ENCODE results near the gene KCNMB2. TPM values are rescaled to one million over a fixed set of nuclear protein-coding genes. Genes with fewer than 3 reads are reported as not detected.

The KCNMB2 gene
- total and polyA plus RNA-seq, 8 donors: 0.48 to 3.7 (median 1.8) TPM; not detected in 4

DNA sequence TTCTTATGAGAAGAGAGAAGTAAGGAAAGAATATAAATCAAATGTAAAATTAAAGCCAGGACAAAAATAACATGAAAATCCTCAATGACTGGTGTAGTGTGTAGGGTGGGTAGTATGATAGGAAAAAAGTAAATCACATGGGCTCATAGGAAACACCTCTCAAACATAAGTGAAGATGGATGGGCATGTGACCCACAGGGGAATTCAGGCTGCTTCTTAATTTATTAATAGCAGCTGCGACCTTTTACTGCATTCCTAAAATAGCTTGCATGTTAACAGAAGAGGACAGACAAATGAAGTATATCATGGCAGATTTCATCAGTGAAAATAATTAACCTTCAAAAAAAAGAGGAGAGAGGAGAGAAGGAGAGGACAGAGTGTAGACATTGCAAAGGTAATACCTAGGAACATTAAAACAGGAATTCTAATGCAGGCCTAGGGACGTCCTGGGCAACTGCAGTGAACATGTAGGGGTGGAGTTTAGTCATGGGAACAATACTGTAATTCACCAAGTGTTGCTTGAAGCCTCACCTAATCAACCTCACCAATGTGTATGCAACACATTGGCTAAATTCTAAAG is 132.9 kb downstream of the KCNMB2 start:
- 29 to 42% (median 36%) methylated on average over 2 of the region's 2 CpGs for WGBS, 5 donors
- no peak for TF ChIP-seq POLR2A (IDR thresholded peaks at IDR 0.05)
- TF ChIP-seq, protein P1, sequence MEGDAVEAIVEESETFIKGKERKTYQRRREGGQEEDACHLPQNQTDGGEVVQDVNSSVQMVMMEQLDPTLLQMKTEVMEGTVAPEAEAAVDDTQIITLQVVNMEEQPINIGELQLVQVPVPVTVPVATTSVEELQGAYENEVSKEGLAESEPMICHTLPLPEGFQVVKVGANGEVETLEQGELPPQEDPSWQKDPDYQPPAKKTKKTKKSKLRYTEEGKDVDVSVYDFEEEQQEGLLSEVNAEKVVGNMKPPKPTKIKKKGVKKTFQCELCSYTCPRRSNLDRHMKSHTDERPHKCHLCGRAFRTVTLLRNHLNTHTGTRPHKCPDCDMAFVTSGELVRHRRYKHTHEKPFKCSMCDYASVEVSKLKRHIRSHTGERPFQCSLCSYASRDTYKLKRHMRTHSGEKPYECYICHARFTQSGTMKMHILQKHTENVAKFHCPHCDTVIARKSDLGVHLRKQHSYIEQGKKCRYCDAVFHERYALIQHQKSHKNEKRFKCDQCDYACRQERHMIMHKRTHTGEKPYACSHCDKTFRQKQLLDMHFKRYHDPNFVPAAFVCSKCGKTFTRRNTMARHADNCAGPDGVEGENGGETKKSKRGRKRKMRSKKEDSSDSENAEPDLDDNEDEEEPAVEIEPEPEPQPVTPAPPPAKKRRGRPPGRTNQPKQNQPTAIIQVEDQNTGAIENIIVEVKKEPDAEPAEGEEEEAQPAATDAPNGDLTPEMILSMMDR (IDR thresholded peaks at IDR 0.05): no peak
- no peak for TF ChIP-seq EP300 (IDR thresholded peaks at IDR 0.05)
- no peak for TF ChIP-seq POLR2AphosphoS5 (IDR thresholded peaks at IDR 0.05)
- no peaks in the 10 kb centered on the region for H3K9me3 ChIP-seq
- H3K4me1 ChIP-seq: peaks cover 0 to 13% (median 6%) of the 10 kb centered on the region in 4 donors
- no peaks in the 10 kb centered on the region for H3K36me3 ChIP-seq
- H3K4me3 ChIP-seq: no peak overlapping the region
- DNase-seq: no peak
- H3K27me3 ChIP-seq: no peaks in the 10 kb centered on the region
- intact Hi-C loops (cut with DNase I; ENCODE audit: low total_unique reads): no loop called here
- no peak overlapping the region for H3K27ac ChIP-seq

GRCh38 chr3:178669758-178670157 is 133.5 kb downstream of the KCNMB2 start:
- no peak for DNase-seq
- no peak overlapping the region for H3K27ac ChIP-seq
- intact Hi-C loops (cut with DNase I; ENCODE audit: low total_unique reads): no loop called here
- H3K4me1 ChIP-seq: peaks cover 0 to 13% (median 6%) of the 10 kb centered on the region in 4 donors
- no peak overlapping the region for H3K4me3 ChIP-seq
- WGBS, 5 donors: 90 to 98% (median 95%) methylated on average over 2 of the region's 2 CpGs
- H3K36me3 ChIP-seq: no peaks in the 10 kb centered on the region
- no peaks in the 10 kb centered on the region for H3K9me3 ChIP-seq
- TF ChIP-seq POLR2AphosphoS5 (IDR thresholded peaks at IDR 0.05): no peak
- TF ChIP-seq EP300 (IDR thresholded peaks at IDR 0.05): no peak
- TF ChIP-seq POLR2A (IDR thresholded peaks at IDR 0.05): no peak
- TF ChIP-seq, protein P1 (IDR thresholded peaks at IDR 0.05): no peak
- H3K27me3 ChIP-seq: no peaks in the 10 kb centered on the region

GRCh38 chr3:178671377-178671776 is 135.1 kb downstream of the KCNMB2 start:
- H3K4me1 ChIP-seq: peaks cover 0 to 13% (median 6%) of the 10 kb centered on the region in 4 donors
- intact Hi-C loops (cut with DNase I; ENCODE audit: low total_unique reads): no loop called here
- no peak overlapping the region for H3K27ac ChIP-seq
- no peak overlapping the region for H3K4me3 ChIP-seq
- peak in 1 of 2 donors; percentile 24 for DNase-seq
- H3K36me3 ChIP-seq: no peaks in the 10 kb centered on the region
- 23 to 61% (median 36%) methylated on average over 3 of the region's 3 CpGs for WGBS, 5 donors
- TF ChIP-seq POLR2A (IDR thresholded peaks at IDR 0.05): no peak
- TF ChIP-seq, protein P1 (IDR thresholded peaks at IDR 0.05): no peak
- TF ChIP-seq POLR2AphosphoS5 (IDR thresholded peaks at IDR 0.05): no peak
- no peak for TF ChIP-seq EP300 (IDR thresholded peaks at IDR 0.05)
- no peaks in the 10 kb centered on the region for H3K27me3 ChIP-seq
- H3K9me3 ChIP-seq: no peaks in the 10 kb centered on the region

GRCh38 chr3:178671791-178672190 is 135.6 kb downstream of the KCNMB2 start:
- DNase-seq: peak in 1 of 2 donors; percentile 57
- H3K27me3 ChIP-seq: no peaks in the 10 kb centered on the region
- intact Hi-C loops (cut with DNase I; ENCODE audit: low total_unique reads): no loop called here
- 9 to 20% (median 14%) methylated on average over 1 of the region's 1 CpG for WGBS, 5 donors
- peaks cover 0 to 13% (median 6%) of the 10 kb centered on the region in 4 donors for H3K4me1 ChIP-seq
- TF ChIP-seq EP300 (IDR thresholded peaks at IDR 0.05) (no peak), POLR2AphosphoS5 (IDR thresholded peaks at IDR 0.05) (no peak), POLR2A (IDR thresholded peaks at IDR 0.05) (no peak)
- TF ChIP-seq, protein P1 (IDR thresholded peaks at IDR 0.05): no peak
- no peaks in the 10 kb centered on the region for H3K9me3 ChIP-seq
- no peaks in the 10 kb centered on the region for H3K36me3 ChIP-seq
- no peak overlapping the region for H3K27ac ChIP-seq
- H3K4me3 ChIP-seq: no peak overlapping the region

All from stomach (tissue), 9 donors.